ENCODE data around the gene ZNF292.

ZNF292 gene

DNA sequence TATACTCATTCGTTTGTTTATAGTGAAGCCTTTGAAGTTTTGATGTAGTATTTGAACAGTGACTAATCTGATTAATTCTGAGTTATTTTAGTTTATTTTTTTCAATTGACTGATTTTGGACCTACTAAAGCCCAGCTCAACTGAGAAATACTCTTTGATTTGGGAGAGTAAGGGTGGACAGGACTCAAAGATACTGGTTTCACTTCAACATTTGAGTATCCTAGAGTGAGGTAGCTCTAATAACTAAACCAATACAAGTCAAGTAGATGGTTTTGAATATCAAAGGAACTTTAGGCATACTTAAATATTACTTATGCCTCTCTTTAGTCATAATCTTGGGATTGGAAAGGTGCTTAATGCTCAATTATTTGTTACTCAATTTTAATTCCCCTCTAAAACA, 65.6 kb downstream of the ZNF292 start:
- no peak overlapping the region for H3K4me3 ChIP-seq (replicated peaks; ENCODE audit: low read depth, low read length)
- peaks cover 5% of the 10 kb centered on the region for H3K36me3 ChIP-seq (ENCODE audit: control insufficient read depth, insufficient read depth, low read length)
- TF ChIP-seq, protein P1, sequence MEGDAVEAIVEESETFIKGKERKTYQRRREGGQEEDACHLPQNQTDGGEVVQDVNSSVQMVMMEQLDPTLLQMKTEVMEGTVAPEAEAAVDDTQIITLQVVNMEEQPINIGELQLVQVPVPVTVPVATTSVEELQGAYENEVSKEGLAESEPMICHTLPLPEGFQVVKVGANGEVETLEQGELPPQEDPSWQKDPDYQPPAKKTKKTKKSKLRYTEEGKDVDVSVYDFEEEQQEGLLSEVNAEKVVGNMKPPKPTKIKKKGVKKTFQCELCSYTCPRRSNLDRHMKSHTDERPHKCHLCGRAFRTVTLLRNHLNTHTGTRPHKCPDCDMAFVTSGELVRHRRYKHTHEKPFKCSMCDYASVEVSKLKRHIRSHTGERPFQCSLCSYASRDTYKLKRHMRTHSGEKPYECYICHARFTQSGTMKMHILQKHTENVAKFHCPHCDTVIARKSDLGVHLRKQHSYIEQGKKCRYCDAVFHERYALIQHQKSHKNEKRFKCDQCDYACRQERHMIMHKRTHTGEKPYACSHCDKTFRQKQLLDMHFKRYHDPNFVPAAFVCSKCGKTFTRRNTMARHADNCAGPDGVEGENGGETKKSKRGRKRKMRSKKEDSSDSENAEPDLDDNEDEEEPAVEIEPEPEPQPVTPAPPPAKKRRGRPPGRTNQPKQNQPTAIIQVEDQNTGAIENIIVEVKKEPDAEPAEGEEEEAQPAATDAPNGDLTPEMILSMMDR (IDR thresholded peaks at IDR 0.05; ENCODE audit: insufficient read depth, low read length, poor library complexity, severe bottlenecking): no peak
- DNase-seq (ENCODE audit: extremely low read depth, insufficient read length): no peak
- H3K27me3 ChIP-seq (replicated peaks; ENCODE audit: control insufficient read depth, insufficient read depth, low read length): no peaks in the 10 kb centered on the region

- H3K36me3 ChIP-seq (ENCODE audit: control insufficient read depth, insufficient read depth, low read length): peaks cover 5% of the 10 kb centered on the region
- H3K27me3 ChIP-seq (replicated peaks; ENCODE audit: control insufficient read depth, insufficient read depth, low read length): no peaks in the 10 kb centered on the region
- DNase-seq (ENCODE audit: extremely low read depth, insufficient read length): no peak
- TF ChIP-seq, protein P1 (IDR thresholded peaks at IDR 0.05; ENCODE audit: insufficient read depth, low read length, poor library complexity, severe bottlenecking): no peak
- H3K4me3 ChIP-seq (replicated peaks; ENCODE audit: low read depth, low read length): no peak overlapping the region
Measured at GRCh38 chr6:87222676-87223075, 67.3 kb downstream of the ZNF292 start.

- no peak for DNase-seq (ENCODE audit: extremely low read depth, insufficient read length)
- H3K4me3 ChIP-seq (replicated peaks; ENCODE audit: low read depth, low read length): no peak overlapping the region
- TF ChIP-seq, protein P1 (IDR thresholded peaks at IDR 0.05; ENCODE audit: insufficient read depth, low read length, poor library complexity, severe bottlenecking): no peak
- H3K36me3 ChIP-seq (ENCODE audit: control insufficient read depth, insufficient read depth, low read length): peaks cover 3% of the 10 kb centered on the region
- no peaks in the 10 kb centered on the region for H3K27me3 ChIP-seq (replicated peaks; ENCODE audit: control insufficient read depth, insufficient read depth, low read length)
Measured at GRCh38 chr6:87224971-87225370, 69.6 kb downstream of the ZNF292 start.

- TF ChIP-seq, protein P1 (IDR thresholded peaks at IDR 0.05; ENCODE audit: insufficient read depth, low read length, poor library complexity, severe bottlenecking): no peak
- Histone ChIP-seq H3K27me3 (replicated peaks; ENCODE audit: control insufficient read depth, insufficient read depth, low read length) (no peaks in the 10 kb centered on the region), H3K36me3 (ENCODE audit: control insufficient read depth, insufficient read depth, low read length) (peaks cover 3% of the 10 kb centered on the region), H3K4me3 (replicated peaks; ENCODE audit: low read depth, low read length) (no peak overlapping the region)
- no peak for DNase-seq (ENCODE audit: extremely low read depth, insufficient read length)
Measured at GRCh38 chr6:87225511-87225910, 70.1 kb downstream of the ZNF292 start.

GRCh38 chr6:87225937-87226336, 70.6 kb downstream of the ZNF292 start:
- DNase-seq (ENCODE audit: extremely low read depth, insufficient read length): no peak
- peaks cover 3% of the 10 kb centered on the region for H3K36me3 ChIP-seq (ENCODE audit: control insufficient read depth, insufficient read depth, low read length)
- TF ChIP-seq, protein P1 (IDR thresholded peaks at IDR 0.05; ENCODE audit: insufficient read depth, low read length, poor library complexity, severe bottlenecking): no peak
- H3K27me3 ChIP-seq (replicated peaks; ENCODE audit: control insufficient read depth, insufficient read depth, low read length): no peaks in the 10 kb centered on the region
- no peak overlapping the region for H3K4me3 ChIP-seq (replicated peaks; ENCODE audit: low read depth, low read length)

DNA sequence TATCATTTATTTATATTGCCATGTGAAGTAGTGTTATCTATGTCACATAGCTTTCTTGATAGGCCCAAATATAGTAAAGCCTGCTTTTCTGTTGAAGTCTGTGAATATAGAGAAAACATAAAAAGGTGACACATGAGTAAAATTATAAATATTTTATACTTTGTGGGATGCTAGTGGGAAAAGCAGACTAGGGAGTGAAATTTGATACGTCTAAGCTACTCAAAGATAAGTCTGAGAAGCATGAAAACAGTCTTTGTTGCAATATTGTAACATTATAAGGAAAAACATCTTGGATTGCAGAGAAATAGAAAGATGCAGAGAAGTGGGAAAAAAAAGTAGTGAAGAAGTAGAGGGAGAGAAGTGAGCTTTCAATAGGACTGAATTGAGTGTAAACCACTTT, 75.4 kb downstream of the ZNF292 start:
- no peaks in the 10 kb centered on the region for H3K27me3 ChIP-seq (replicated peaks; ENCODE audit: control insufficient read depth, insufficient read depth, low read length)
- no peak for DNase-seq (ENCODE audit: extremely low read depth, insufficient read length)
- no peaks in the 10 kb centered on the region; the same call in 1 of the 2 replicates for H3K36me3 ChIP-seq (ENCODE audit: control insufficient read depth, insufficient read depth, low read length)
- TF ChIP-seq, protein P1 (IDR thresholded peaks at IDR 0.05; ENCODE audit: insufficient read depth, low read length, poor library complexity, severe bottlenecking): no peak
- H3K4me3 ChIP-seq (replicated peaks; ENCODE audit: low read depth, low read length): no peak overlapping the region
